H1 (cell line): Measurements from ENCODE around the gene WSCD2. TPM values are rescaled to one million over a fixed set of nuclear protein-coding genes. Genes with fewer than 3 reads are reported as not detected.

ENCODE experiments used
- CTCF ChIA-PET: fragments of 300-600 bp; sonication (Branson Sonifier 250); formaldehyde crosslinking; loops from one replicate; lab custom pipeline; 2021; ENCODE audit not compliant: partially characterized antibody; lab: Charles Lee
- POLR2A ChIA-PET: fragments of 300-600 bp; sonication (Branson Sonifier 250); formaldehyde crosslinking; loops from one replicate; lab custom pipeline; 2021; ENCODE audit warnings: inconsistent platforms; ENCODE audit not compliant: partially characterized antibody; lab: Charles Lee
- DNase-seq, 2 experiments: peaks; one replicate each; pipeline versions ENCODE4 v3.0.0 to v3.0.0-alpha.2; 2010 to 2022; ENCODE audit warnings: low spot score in 2 of 2, low read depth in 1 of 2, mixed read lengths in 1 of 2
- FAIRE-seq: peaks from 2 replicates; lab custom pipeline; 2011; peaks lifted over from hg19 to GRCh38; lab: Jason Lieb, UNC
- H2AFZ ChIP-seq: 2 replicates; pipeline ENCODE4 v1.8.1; 2012; ENCODE audit warnings: low read length, inconsistent platforms
- H2AK5ac ChIP-seq: 2 replicates; pipeline ENCODE4 v1.6.1; 2013; ENCODE audit warnings: low read depth, low read length
- H2BK120ac ChIP-seq: replicated peaks from 2 replicates; pipeline ENCODE3; 2013; ENCODE audit warnings: low read depth, low read length, inconsistent platforms
- H2BK12ac ChIP-seq: 2 replicates; pipeline ENCODE4 v1.6.1; 2013; ENCODE audit warnings: low read depth, low read length
- H2BK15ac ChIP-seq: 2 replicates; pipeline ENCODE4 v1.6.1; 2013; ENCODE audit warnings: low read length
- H2BK20ac ChIP-seq: 2 replicates; pipeline ENCODE4 v1.6.1; 2013; ENCODE audit warnings: low read length
- H2BK5ac ChIP-seq: 2 replicates; pipeline ENCODE4 v1.6.1; 2013; ENCODE audit warnings: low read depth, low read length
- H3K14ac ChIP-seq: 2 replicates; pipeline ENCODE4 v1.6.1; 2013; ENCODE audit warnings: inconsistent platforms; ENCODE audit not compliant: insufficient read length
- H3K18ac ChIP-seq: 2 replicates; pipeline ENCODE4 v1.6.1; 2013; ENCODE audit warnings: low read length; ENCODE audit errors: extremely low read depth
- H3K23ac ChIP-seq: 2 replicates; pipeline ENCODE4 v1.6.1; 2013; ENCODE audit warnings: inconsistent platforms; ENCODE audit not compliant: insufficient read length
- H3K23me2 ChIP-seq: 2 replicates; pipeline ENCODE4 v1.6.1; 2013; ENCODE audit warnings: low read depth, low read length
- H3K27ac ChIP-seq: 2 replicates; pipeline ENCODE4 v1.6.1; 2011; ENCODE audit warnings: low read depth, low read length, inconsistent platforms
- H3K27me3 ChIP-seq, 4 experiments: replicated peaks in 1 of 4; 1 replicate in 1 of 4; 2 replicates in 3 of 4; pipeline versions ENCODE4 v1.6.1 to v1.8.1; 2011 to 2013; ENCODE audit warnings: low read length in 3 of 4, mild to moderate bottlenecking in 3 of 4, inconsistent platforms in 2 of 4, mixed read lengths in 2 of 4, moderate library complexity in 1 of 4; ENCODE audit not compliant: control insufficient read depth in 3 of 4, insufficient read depth in 3 of 4; ENCODE audit errors: extremely low read depth in 1 of 4
- H3K36me3 ChIP-seq, 4 experiments: 2 replicates each; pipeline versions ENCODE4 v1.6.1 to v1.8.1; 2011 to 2013; ENCODE audit warnings: mild to moderate bottlenecking in 4 of 4, low read length in 3 of 4, moderate library complexity in 2 of 4, control low read depth in 1 of 4, inconsistent platforms in 1 of 4; ENCODE audit not compliant: insufficient read depth in 4 of 4, control insufficient read depth in 2 of 4
- H3K4ac ChIP-seq: replicated peaks from 2 replicates; pipeline ENCODE3; 2013; ENCODE audit warnings: low read length, low read depth, mixed read lengths, inconsistent platforms; ENCODE audit not compliant: insufficient read length
- H3K4me1 ChIP-seq, 4 experiments: replicated peaks in 1 of 4; 1 replicate in 1 of 4; 2 replicates in 3 of 4; pipeline versions ENCODE4 v1.6.1 to v1.8.1; 2011 to 2013; ENCODE audit warnings: low read length in 3 of 4, inconsistent platforms in 2 of 4, mixed read lengths in 1 of 4; ENCODE audit not compliant: insufficient read depth in 4 of 4, control insufficient read depth in 3 of 4
- H3K4me2 ChIP-seq, 2 experiments: 2 replicates each; pipeline versions ENCODE4 v1.6.1 to v1.8.1; 2011 to 2013; ENCODE audit warnings: low read depth in 2 of 2, low read length in 2 of 2, control low read depth in 1 of 2, inconsistent platforms in 1 of 2, mild to moderate bottlenecking in 1 of 2; ENCODE audit not compliant: insufficient read depth in 1 of 2
- H3K4me3 ChIP-seq, 4 experiments: fragments of 200-600, 300-600 bp in 1 of 4; sonication (generic), shearing (Covaris generic), sonication (Bioruptor Twin) in 1 of 4; 2 replicates each; pipeline versions ENCODE4 v1.5.1 to v1.8.1; 2011 to 2016; ENCODE audit warnings: low read length in 4 of 4, low read depth in 3 of 4, control low read depth in 2 of 4, inconsistent platforms in 2 of 4, mild to moderate bottlenecking in 2 of 4, mixed read lengths in 1 of 4, moderate library complexity in 1 of 4; ENCODE audit not compliant: insufficient read depth in 2 of 4; ENCODE audit errors: extremely low read depth in 1 of 4
- H3K56ac ChIP-seq: replicated peaks from 2 replicates; pipeline ENCODE3; 2013; ENCODE audit warnings: low read depth, mild to moderate bottlenecking, mixed read lengths, low read length, inconsistent platforms; ENCODE audit not compliant: insufficient read length
- H3K79me1 ChIP-seq: 2 replicates; pipeline ENCODE4 v1.6.1; 2013; ENCODE audit warnings: low read depth, low read length, control low read depth
- H3K79me2 ChIP-seq, 2 experiments: 2 replicates each; pipeline versions ENCODE4 v1.6.1 to v1.8.1; 2012 to 2013; ENCODE audit warnings: low read length in 2 of 2, mild to moderate bottlenecking in 2 of 2, inconsistent platforms in 1 of 2; ENCODE audit not compliant: insufficient read depth in 2 of 2, control insufficient read depth in 1 of 2
- H3K9ac ChIP-seq, 4 experiments: replicated peaks in 1 of 4; 1 replicate in 1 of 4; 2 replicates in 3 of 4; pipeline versions ENCODE4 v1.6.1 to v1.8.1; 2011 to 2013; ENCODE audit warnings: low read depth in 3 of 4, low read length in 3 of 4, control low read depth in 2 of 4, mild to moderate bottlenecking in 2 of 4, moderate library complexity in 2 of 4, inconsistent platforms in 1 of 4; ENCODE audit errors: extremely low read depth in 1 of 4
- H3K9me3 ChIP-seq, 2 experiments: 2 replicates each; pipeline versions ENCODE4 v1.6.1 to v1.8.1; 2012 to 2013; ENCODE audit warnings: mild to moderate bottlenecking in 2 of 2, moderate library complexity in 2 of 2, control low read depth in 1 of 2, inconsistent platforms in 1 of 2, low read depth in 1 of 2, low read length in 1 of 2, mixed read lengths in 1 of 2; ENCODE audit not compliant: insufficient read depth in 2 of 2
- H4K20me1 ChIP-seq, 2 experiments: replicated peaks in 1 of 2; 2 replicates each; pipeline versions ENCODE3 to v1.8.1; 2011 to 2013; ENCODE audit warnings: inconsistent platforms in 2 of 2, low read length in 2 of 2, mild to moderate bottlenecking in 1 of 2; ENCODE audit not compliant: insufficient read depth in 2 of 2, control insufficient read depth in 1 of 2
- H4K5ac ChIP-seq: 2 replicates; pipeline ENCODE4 v1.6.1; 2013; ENCODE audit warnings: low read length, low read depth, mixed read lengths, inconsistent platforms; ENCODE audit not compliant: insufficient read length
- H4K8ac ChIP-seq: 2 replicates; pipeline ENCODE4 v1.8.0; 2013; ENCODE audit warnings: mild to moderate bottlenecking, moderate library complexity, low read length, inconsistent platforms; ENCODE audit not compliant: insufficient read depth; ENCODE audit errors: extremely low read depth
- H4K91ac ChIP-seq: replicated peaks from 2 replicates; pipeline ENCODE3; 2013; ENCODE audit warnings: low read length, mixed read lengths, inconsistent platforms; ENCODE audit not compliant: insufficient read length
- CEBPB ChIP-seq: IDR thresholded peaks from 2 replicates; pipeline ENCODE4 v1.6.1; 2012; ENCODE audit warnings: low read depth, low read length
- SP1 ChIP-seq: IDR thresholded peaks from 2 replicates; pipeline ENCODE4 v1.6.1; 2011; ENCODE audit warnings: low read depth, low read length
- SUZ12 ChIP-seq: fragments of 200-600 bp; sonication (generic); IDR thresholded peaks from 2 replicates; pipeline ENCODE4 v1.6.1; 2012; ENCODE audit warnings: mild to moderate bottlenecking, inconsistent platforms, low read length, moderate library complexity, mixed read lengths
- TAF1 ChIP-seq: IDR thresholded peaks from 2 replicates; pipeline ENCODE4 v1.6.1; 2011; ENCODE audit warnings: mild to moderate bottlenecking, low read depth, low read length
- TBP ChIP-seq: IDR thresholded peaks from 2 replicates; pipeline ENCODE4 v1.6.1; 2011; ENCODE audit warnings: low read depth, low read length, improper control_type of control experiment
- WGBS, 2 experiments: shearing (Covaris generic) in 1 of 2; methylation state at CpG; one replicate each; pipeline versions ENCODE4 v1.1.6 to v1.1.7; 2013 to 2015; ENCODE audit warnings: low lambda C conversion rate in 2 of 2, mixed read lengths in 2 of 2, inconsistent platforms in 1 of 2, low coverage in 1 of 2, missing lambda C conversion rate in 1 of 2; ENCODE audit not compliant: insufficient replicate concordance in 2 of 2, insufficient coverage in 1 of 2, insufficient read length in 1 of 2; ENCODE audit errors: extremely low coverage in 1 of 2, missing lambda C conversion rate in 1 of 2; 5-methylcytosine and 5-hydroxymethylcytosine counted together
- polyA plus RNA-seq, 7 experiments: library from polyadenylated mRNA; depleted of rRNA in 3 of 7; stranded (reverse) in 5 of 7; unstranded in 2 of 7; fragments of >200 nt in 5 of 7; fragments of 200-250 nt in 2 of 7; gene quantifications; 1 replicate in 5 of 7; 2 replicates in 1 of 7; 4 replicates in 1 of 7; pipeline versions ENCODE4 v1.2.1 to v1.2.3, GENCODE V29; 2011 to 2013; ENCODE audit warnings: missing spikeins in 2 of 7, mixed read lengths in 2 of 7
- total RNA-seq: library from RNA; stranded (reverse); fragmentation: NEBNext Ultra II Directional; extraction: Animal tissue kit (Norgen Biotek cat#: 25700); gene quantifications from 2 replicates; pipeline ENCODE4 v1.2.1, GENCODE V29; 2021
- TF ChIP-seq, protein P1 (sequence below): IDR thresholded peaks from 2 replicates; pipeline ENCODE4 v1.6.1; 2012; ENCODE audit warnings: inconsistent platforms

WSCD2 gene
- total and polyA plus RNA-seq, 2 of the 8 experiments (the other 6 are each of a cell fraction or from before 2014, with no cell fraction given): 1.3 to 2.2 TPM

DNA sequence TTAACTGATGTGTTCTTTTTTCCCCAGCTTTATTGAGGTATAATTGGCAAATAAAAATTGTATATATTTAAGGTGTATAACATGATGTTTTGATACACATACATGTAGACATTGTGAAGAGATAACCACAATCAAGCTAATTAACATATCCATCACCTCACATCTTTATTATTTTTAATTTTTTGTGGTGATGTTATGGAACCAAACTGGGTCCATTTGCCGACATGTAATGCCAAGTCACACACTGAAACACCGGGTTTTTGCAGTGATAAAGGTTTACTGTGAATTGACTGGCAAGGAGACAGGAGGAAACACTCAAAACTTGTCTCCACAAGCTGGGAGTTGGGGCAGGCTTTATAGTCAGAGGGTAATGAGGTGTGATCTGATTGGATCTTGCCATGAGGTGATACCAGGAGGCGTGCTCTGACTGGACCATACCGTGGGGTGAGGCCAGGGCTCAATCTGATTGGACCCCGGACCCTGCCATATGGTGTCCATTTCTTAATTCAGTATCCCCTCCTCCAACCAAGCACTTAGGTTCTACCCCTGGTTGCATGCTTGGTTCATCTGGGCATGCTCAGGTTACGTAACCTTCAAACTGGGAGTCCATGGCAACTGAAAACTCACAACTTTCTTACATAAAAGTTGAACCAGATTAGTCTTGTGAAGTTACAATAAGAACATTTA lies 11.8 kb upstream of the WSCD2 start:
- DNase-seq: no peak

More for the DNA sequence above, 11.8 kb upstream of the WSCD2 start:
- Histone ChIP-seq H3K23ac (no peak overlapping the region), H2AFZ (no peak overlapping the region), H3K27ac (no peak overlapping the region), H3K4me3 (no peak overlapping the region), H3K79me1 (no peaks in the 10 kb centered on the region), H3K9ac (no peak overlapping the region), H4K20me1 (no peaks in the 10 kb centered on the region), H3K79me2 (no peaks in the 10 kb centered on the region), H2BK12ac (no peak overlapping the region), H2BK5ac (no peak overlapping the region; the same call in 1 of the 2 replicates), H3K23me2 (no peaks in the 10 kb centered on the region; the same call in none of the 2 replicates), H2BK20ac (no peak overlapping the region; the same call in 1 of the 2 replicates), H3K4ac (no peak overlapping the region), H3K4me2 (no peak overlapping the region), H4K8ac (no peak overlapping the region), H3K4me1 (peaks cover 3 to 15% (median 13%) of the 10 kb centered on the region in 4 experiments), H4K91ac (no peak overlapping the region), H3K18ac (no peak overlapping the region), H2BK120ac (no peak overlapping the region), H3K9me3 (no peaks in the 10 kb centered on the region; a peak in 1 of 4 replicates), H3K36me3 (no peaks in the 10 kb centered on the region), H4K5ac (no peak overlapping the region), H3K27me3 (no peaks in the 10 kb centered on the region), H3K56ac (no peak overlapping the region), H2AK5ac (peak overlapping the region; percentile 19; the same call in 1 of the 2 replicates), H2BK15ac (no peak overlapping the region), H3K14ac (no peak overlapping the region)
- CTCF ChIA-PET: interaction anchor here (0.6 to 1.3 kb wide), 8 partner anchors 12 to 340 kb away, joined by 3 to 7 read pairs (median 3); partner anchors contain the start of gene WSCD2
- TF ChIP-seq CEBPB: 0 out of 2 replicates have a peak, but pooled peaks have one; percentile 4
- peak; percentile 40; the same call in 1 of the 2 replicates for TF ChIP-seq TBP
- 0 out of 2 replicates have a peak, but pooled peaks have one; percentile 28 for TF ChIP-seq SP1
- no peak for TF ChIP-seq TAF1
- TF ChIP-seq, protein P1, sequence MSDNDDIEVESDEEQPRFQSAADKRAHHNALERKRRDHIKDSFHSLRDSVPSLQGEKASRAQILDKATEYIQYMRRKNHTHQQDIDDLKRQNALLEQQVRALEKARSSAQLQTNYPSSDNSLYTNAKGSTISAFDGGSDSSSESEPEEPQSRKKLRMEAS: 0 out of 2 replicates have a peak, but pooled peaks have one; percentile 22
- TF ChIP-seq SUZ12: no peak
- FAIRE-seq: no peak
- POLR2A ChIA-PET: interaction anchor here (0.9 to 1.0 kb wide), 2 partner anchors 12 to 398 kb away, joined by 3 to 4 read pairs; partner anchors contain the start of genes FICD and WSCD2
- WGBS, 2 experiments: 91% methylated on average over 6 of the region's 6 CpGs; no CpG with 5 or more reads in 1 of the 2 experiments
